Ascending aorta (tissue), 2 donors: ENCODE results near the gene KIRREL1. TPM values are rescaled to one million over a fixed set of nuclear protein-coding genes. Genes with fewer than 3 reads are reported as not detected.

Experiments
- DNase-seq, 2 donors: peaks; one replicate each; pipeline ENCODE4 v3.0.0-alpha.2; 2019; ENCODE audit warnings: low spot score in 2 of 2
- H3K27ac ChIP-seq, 2 donors: fragments of 200-600 bp; sonication (generic); one replicate each; pipeline ENCODE4 v1.5.1; 2016 to 2017; ENCODE audit warnings: mild to moderate bottlenecking in 1 of 2
- H3K27me3 ChIP-seq: fragments of 200-600 bp; sonication (generic); one replicate; pipeline ENCODE4 v1.5.1; 2017
- H3K36me3 ChIP-seq, 2 donors: fragments of 200-600 bp; sonication (generic); one replicate each; pipeline ENCODE4 v1.5.1; 2016
- H3K4me1 ChIP-seq, 2 donors: fragments of 200-600 bp; sonication (generic); one replicate each; pipeline ENCODE4 v1.5.1; 2016 to 2017; ENCODE audit warnings: mild to moderate bottlenecking in 1 of 2
- H3K4me3 ChIP-seq, 2 donors: fragments of 200-600 bp; sonication (generic); one replicate each; pipeline ENCODE4 v1.5.1; 2016 to 2017; ENCODE audit warnings: mild to moderate bottlenecking in 1 of 2
- H3K9me3 ChIP-seq, 2 donors: fragments of 200-600 bp; sonication (generic); one replicate each; pipeline ENCODE4 v1.5.1; 2016
- CTCF ChIP-seq, 3 experiments: fragments of 200-600 bp in 2 of 3; fragments of 450-650 bp in 1 of 3; sonication (generic) in 2 of 3; IDR thresholded peaks; one replicate each; pipeline ENCODE4 v1.5.1; 2016 to 2019; ENCODE audit warnings: antibody characterized with exemption in 3 of 3, mild to moderate bottlenecking in 1 of 3, moderate library complexity in 1 of 3
- intact Hi-C: fragments of 100-400 bp; cut with DNase I; formaldehyde crosslinking; loops from one replicate; pipeline ENCODE4 v1.15.1; 2023
- total RNA-seq: library from RNA; depleted of rRNA; stranded (reverse); fragments of >200 nt; gene quantifications from one replicate; pipeline ENCODE4 v1.1.0, GENCODE V29; 2016

Gene KIRREL1
- total RNA-seq, 1 donor from 2014 or later = 114 TPM

- no peaks in the 10 kb centered on the region for H3K4me1 ChIP-seq
- no peaks in the 10 kb centered on the region for H3K9me3 ChIP-seq
- no peak for TF ChIP-seq CTCF (IDR thresholded peaks at IDR 0.05)
- H3K36me3 ChIP-seq = no peaks in the 10 kb centered on the region
- DNase-seq = no peak
- no peak overlapping the region for H3K27ac ChIP-seq
- intact Hi-C loops = no loop called here
- no peaks in the 10 kb centered on the region for H3K27me3 ChIP-seq
- no peak overlapping the region for H3K4me3 ChIP-seq
Observed at GRCh38 chr1:157952601-157953000, 40.8 kb upstream of the KIRREL1 start.

GRCh38 chr1:157955221-157955620 is 38.2 kb upstream of the KIRREL1 start:
- no peak for TF ChIP-seq CTCF (IDR thresholded peaks at IDR 0.05)
- intact Hi-C loops = no loop called here
- DNase-seq = no peak
- Histone ChIP-seq H3K4me1 (no peaks in the 10 kb centered on the region), H3K9me3 (no peaks in the 10 kb centered on the region), H3K27me3 (no peaks in the 10 kb centered on the region), H3K4me3 (no peak overlapping the region), H3K27ac (no peak overlapping the region), H3K36me3 (no peaks in the 10 kb centered on the region)

- Histone ChIP-seq H3K4me1 (no peaks in the 10 kb centered on the region), H3K27ac (no peak overlapping the region), H3K4me3 (no peak overlapping the region), H3K36me3 (no peaks in the 10 kb centered on the region), H3K27me3 (no peaks in the 10 kb centered on the region), H3K9me3 (no peaks in the 10 kb centered on the region)
- no peak for DNase-seq
- TF ChIP-seq CTCF (IDR thresholded peaks at IDR 0.05) = no peak
- intact Hi-C loops = no loop called here
Observed at GRCh38 chr1:157955857-157956256, 37.6 kb upstream of the KIRREL1 start.

GRCh38 chr1:157956732-157957131 is 36.7 kb upstream of the KIRREL1 start:
- H3K9me3 ChIP-seq = no peaks in the 10 kb centered on the region
- no peaks in the 10 kb centered on the region for H3K27me3 ChIP-seq
- DNase-seq = no peak
- H3K4me1 ChIP-seq = no peaks in the 10 kb centered on the region
- no peaks in the 10 kb centered on the region for H3K36me3 ChIP-seq
- no peak for TF ChIP-seq CTCF (IDR thresholded peaks at IDR 0.05)
- no peak overlapping the region for H3K27ac ChIP-seq
- H3K4me3 ChIP-seq = no peak overlapping the region
- intact Hi-C loops = no loop called here

GRCh38 chr1:157958263-157958662 is 35.2 kb upstream of the KIRREL1 start:
- Histone ChIP-seq H3K4me3 (no peak overlapping the region), H3K9me3 (no peaks in the 10 kb centered on the region), H3K36me3 (no peaks in the 10 kb centered on the region), H3K4me1 (no peaks in the 10 kb centered on the region), H3K27ac (no peak overlapping the region), H3K27me3 (no peaks in the 10 kb centered on the region)
- no peak for DNase-seq
- intact Hi-C loops = no loop called here
- no peak for TF ChIP-seq CTCF (IDR thresholded peaks at IDR 0.05)

GRCh38 chr1:157959750-157960149 is 33.7 kb upstream of the KIRREL1 start:
- TF ChIP-seq CTCF (IDR thresholded peaks at IDR 0.05) = no peak

More at GRCh38 chr1:157959750-157960149, 33.7 kb upstream of the KIRREL1 start:
- Histone ChIP-seq H3K27ac (no peak overlapping the region), H3K4me1 (no peaks in the 10 kb centered on the region), H3K27me3 (no peaks in the 10 kb centered on the region), H3K9me3 (no peaks in the 10 kb centered on the region), H3K4me3 (no peak overlapping the region), H3K36me3 (no peaks in the 10 kb centered on the region)
- intact Hi-C loops = loop anchor here (10.0 kb wide), 1 partner anchor 1105 kb away; no protein-coding TSS in a partner anchor
- no peak for DNase-seq
